Erythroblast (primary cell): Measurements from ENCODE around the gene TMEM151A.
A peak's percentile ranks its signal among the peaks of the same experiment; 100 is the strongest.
"Not testable (repeated sequence)": the region's sequence is repeated elsewhere in the genome, so short reads cannot be mapped to it uniquely, and the experiment has no call there.

Source experiments
- DNase-seq, 2 experiments: peaks; one replicate each; lab custom pipeline; 2025; lab: John Stamatoyannopoulos, UW
- GATA1 ChIP-seq: IDR thresholded peaks from 2 replicates; pipeline ENCODE4 v1.6.1; 2011; ENCODE audit warnings: low read depth, mild to moderate bottlenecking, control low read depth, low read length, moderate library complexity
- POLR2A ChIP-seq: IDR thresholded peaks from 2 replicates; pipeline ENCODE4 v1.6.1; 2011; ENCODE audit warnings: mild to moderate bottlenecking, low read length

TMEM151A gene

DNA sequence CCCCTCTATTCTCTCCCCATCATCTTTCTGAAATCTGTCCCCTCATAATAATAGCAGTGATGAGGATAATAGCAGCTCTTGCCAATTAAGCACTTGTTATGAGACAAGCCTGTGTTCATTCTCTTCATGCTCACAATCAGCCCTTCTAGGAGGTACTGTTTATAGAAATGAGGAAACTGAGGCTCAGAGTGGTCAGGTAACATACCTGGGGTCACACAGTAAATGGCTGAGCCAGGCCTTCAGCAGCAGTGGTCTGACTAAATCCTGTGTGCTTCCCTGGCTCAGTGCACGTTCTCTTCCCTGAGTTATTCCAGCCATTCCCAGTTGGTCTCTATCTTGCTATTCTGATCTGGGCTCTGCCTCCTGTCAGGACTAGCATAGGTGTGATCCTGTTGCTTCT is 17.5 kb upstream of the TMEM151A start:
- no peak for DNase-seq
- TF ChIP-seq GATA1 (no peak), POLR2A (no peak)

DNA sequence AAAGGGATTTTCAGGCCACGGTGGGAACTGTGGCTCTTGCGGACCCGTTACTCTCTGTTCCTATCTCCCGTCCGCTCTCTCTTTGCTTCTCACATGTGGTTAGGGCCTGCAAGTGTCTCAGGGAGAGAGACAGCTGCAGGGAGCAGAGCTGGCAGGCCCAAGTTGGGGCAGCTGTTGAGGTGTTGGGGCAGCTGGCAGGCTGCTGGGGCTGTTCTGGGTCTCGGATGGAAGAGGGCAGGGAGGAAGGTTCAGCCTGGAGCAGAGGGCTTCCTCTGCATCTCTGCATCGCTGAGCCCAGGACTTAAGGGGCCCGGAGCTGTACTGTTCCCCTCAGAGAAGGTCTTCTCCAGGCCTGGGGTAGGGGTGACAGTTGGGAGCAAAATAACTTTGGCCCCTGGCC is 16.3 kb upstream of the TMEM151A start:
- TF ChIP-seq GATA1 (no peak), POLR2A (no peak)
- no peak for DNase-seq

DNA sequence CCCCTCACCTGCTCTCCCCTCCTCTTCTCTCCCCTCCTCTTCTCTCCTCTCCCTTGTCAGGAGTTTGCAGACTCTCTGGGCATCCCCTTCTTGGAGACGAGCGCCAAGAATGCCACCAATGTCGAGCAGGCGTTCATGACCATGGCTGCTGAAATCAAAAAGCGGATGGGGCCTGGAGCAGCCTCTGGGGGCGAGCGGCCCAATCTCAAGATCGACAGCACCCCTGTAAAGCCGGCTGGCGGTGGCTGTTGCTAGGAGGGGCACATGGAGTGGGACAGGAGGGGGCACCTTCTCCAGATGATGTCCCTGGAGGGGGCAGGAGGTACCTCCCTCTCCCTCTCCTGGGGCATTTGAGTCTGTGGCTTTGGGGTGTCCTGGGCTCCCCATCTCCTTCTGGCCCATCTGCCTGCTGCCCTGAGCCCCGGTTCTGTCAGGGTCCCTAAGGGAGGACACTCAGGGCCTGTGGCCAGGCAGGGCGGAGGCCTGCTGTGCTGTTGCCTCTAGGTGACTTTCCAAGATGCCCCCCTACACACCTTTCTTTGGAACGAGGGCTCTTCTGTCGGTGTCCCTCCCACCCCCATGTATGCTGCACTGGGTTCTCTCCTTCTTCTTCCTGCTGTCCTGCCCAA is 15.6 kb upstream of the TMEM151A start:
- no peak for DNase-seq
- TF ChIP-seq GATA1 = no peak
- TF ChIP-seq POLR2A = no peak

DNA sequence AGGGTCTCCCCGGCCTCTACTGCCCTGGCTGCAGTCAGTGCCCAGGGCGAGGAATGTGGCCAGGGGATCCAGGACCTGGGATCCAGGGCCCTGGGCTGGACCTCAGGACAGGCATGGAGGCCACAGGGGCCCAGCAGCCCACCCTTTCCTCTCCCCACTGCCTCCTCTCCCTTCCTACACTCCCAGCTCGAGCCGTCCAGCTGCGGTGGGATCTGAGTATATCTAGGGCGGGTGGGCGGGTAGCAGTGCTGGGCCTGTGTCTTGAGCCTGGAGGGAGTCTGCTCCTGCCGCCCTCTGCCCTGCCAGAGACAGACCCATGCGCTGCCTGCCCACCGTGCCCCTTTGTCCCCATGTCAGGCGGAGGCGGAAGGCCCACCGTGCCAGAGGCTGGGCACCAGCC is 15.1 kb upstream of the TMEM151A start:
- not testable (repeated sequence) for DNase-seq

DNA sequence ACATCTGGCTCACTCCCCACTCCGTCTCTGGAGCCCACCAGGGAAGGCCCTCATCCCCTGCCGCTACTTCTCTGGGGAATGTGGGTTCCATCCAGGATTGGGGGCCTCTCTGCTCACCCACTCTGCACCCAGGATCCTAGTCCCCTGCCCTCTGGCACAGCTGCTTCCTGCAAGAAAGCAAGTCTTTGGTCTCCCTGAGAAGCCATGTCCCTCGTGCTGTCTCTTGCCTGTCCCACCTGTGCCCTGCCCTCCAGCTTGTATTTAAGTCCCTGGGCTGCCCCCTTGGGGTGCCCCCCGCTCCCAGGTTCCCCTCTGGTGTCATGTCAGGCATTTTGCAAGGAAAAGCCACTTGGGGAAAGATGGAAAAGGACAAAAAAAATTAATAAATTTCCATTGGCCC is 14.6 kb upstream of the TMEM151A start:
- DNase-seq = not testable (repeated sequence)

DNA sequence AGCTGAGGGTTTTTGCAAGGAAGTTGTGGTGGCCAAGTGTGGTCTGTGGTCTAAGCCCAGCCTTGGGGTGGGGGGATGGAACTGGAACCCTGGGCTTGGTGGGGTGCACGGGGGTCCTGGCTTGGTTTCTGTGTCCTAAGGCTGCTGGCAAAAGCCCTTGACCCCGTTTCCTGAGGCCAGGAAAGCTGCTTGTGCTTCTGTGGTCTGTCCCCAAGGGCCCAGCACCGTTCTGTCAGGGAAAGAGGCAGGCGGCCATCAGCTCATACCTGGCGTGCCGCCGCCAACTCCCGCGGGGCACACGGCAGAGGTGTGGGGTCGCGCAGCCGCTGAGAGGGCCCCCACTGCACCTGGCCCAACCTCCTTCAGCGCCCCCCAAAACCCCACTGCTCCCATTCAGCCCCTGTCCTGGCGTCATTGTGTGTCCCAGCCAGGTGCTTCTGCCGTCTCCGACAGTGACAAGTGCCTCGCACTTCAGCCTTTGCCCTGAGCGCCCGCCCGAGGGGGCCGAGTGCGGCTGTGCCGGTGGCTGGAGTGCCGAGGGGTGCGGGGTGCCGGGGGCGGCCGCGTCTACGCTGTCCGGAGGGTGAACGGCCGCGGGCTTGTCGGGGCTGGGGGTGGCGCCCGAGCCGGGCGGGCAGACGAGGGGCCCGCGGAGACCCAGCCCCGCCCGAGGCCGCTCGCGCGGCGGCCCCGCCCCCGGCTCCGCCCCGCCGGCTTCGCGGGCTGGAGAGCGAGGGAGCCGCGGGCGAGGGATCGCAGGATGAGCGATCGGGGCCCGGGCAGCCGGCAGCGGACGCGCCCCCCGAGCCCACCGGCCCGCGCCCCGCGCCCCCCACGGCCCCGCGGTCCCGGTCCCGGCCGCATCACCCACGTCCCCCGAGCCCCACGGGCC is 14.0 kb upstream of the TMEM151A start, which contains the start of gene CNIH2:
Gene CNIH2, plus strand, starts transcription at position 705 of the 892 bp plus-strand sequence. CDS start 282 bp downstream, outside the sequence.
- TF ChIP-seq POLR2A (peak; percentile 15), GATA1 (no peak)
- peak; percentile 41 to 61 for DNase-seq

DNA sequence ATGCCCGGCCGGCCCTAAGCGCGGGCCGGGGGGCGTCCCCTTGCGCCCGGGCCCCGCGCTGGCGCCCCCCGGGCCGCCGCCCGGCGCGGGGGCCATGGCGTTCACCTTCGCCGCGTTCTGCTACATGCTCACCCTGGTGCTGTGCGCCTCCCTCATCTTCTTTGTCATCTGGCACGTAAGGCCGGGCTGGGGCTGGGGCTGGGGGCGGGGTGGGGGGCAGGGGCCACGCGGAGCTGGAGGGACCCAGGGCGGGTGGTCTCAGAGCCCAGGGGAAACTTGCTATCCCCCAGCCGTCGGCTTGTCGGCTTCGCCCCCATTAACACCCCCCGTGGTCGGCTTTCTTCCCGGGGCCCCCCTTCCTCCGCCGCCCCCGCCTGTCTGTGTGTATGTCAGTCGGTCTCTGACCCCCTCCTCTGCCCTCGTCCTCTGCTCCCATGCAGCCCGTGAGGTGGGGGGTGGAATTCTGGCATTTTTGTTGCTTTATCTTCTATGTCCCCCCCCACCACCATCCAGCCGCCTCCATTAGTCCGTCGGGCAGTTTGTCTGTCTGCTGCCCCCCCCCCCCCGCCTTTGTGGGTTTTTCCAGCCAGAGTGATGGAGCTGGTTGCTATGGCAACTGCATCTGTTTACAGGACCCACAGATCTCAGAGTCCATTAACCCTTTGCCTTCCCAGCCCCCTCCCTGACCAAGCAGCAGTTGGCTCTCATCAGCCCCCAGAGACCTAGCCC is 13.2 kb upstream of the TMEM151A start:
- DNase-seq = peak; percentile 28 to 44
- TF ChIP-seq POLR2A (no peak), GATA1 (no peak)

DNA sequence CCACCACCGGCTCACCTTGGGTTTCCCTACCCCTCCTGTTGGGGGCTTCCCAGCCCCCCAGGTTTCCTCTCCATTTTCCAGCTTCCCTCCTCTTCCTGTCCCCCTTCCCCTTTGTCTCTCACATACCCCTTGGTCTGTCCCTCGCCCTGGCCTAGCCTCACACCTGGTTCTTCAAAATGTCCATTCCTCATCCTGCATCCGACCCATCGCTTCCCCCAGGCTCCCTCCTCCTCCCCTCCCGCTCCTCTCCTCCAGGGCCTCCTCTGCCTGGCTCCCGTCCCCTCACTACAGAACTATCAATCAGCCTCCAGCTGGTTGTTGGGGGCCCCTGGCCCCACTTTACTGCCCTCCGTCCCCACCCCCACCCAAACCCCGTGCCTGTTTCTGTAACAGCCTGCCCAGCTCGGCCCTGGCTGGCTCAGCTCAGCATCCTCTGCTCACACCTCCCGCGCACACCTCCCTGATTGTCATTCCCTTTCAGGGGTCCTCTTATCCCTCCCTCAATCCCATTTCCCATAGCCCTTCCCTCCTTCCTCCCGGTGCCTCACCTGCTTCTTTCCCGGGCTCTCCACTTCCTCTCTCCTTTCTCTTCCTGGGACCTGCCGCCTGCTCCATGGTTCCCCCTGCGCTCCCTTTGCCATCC is 12.5 kb upstream of the TMEM151A start:
- no peak for DNase-seq
- TF ChIP-seq GATA1 (no peak), POLR2A (no peak)

DNA sequence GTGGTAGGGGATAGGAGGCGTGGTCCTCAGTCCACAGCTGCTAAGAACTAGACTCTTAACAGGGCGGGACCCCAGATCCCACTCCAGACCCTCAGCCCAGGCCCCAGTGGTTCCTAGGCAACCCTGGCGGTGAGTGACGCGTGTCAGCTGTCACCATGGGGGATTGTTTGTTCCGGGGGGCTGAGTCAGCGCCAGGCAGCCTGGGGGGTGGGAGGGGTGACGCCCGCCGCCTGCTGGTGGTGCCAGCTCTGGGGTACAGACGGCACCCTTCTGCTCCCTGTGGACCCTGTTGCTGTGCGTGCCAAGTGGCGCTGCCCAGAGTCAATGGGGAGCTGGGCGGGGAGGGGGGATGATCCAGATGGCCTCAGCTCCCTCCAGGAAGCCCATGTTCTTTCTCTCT is 11.3 kb upstream of the TMEM151A start:
- TF ChIP-seq GATA1 (no peak), POLR2A (no peak)
- peak in 1 of 2 experiments; percentile 25 for DNase-seq

DNA sequence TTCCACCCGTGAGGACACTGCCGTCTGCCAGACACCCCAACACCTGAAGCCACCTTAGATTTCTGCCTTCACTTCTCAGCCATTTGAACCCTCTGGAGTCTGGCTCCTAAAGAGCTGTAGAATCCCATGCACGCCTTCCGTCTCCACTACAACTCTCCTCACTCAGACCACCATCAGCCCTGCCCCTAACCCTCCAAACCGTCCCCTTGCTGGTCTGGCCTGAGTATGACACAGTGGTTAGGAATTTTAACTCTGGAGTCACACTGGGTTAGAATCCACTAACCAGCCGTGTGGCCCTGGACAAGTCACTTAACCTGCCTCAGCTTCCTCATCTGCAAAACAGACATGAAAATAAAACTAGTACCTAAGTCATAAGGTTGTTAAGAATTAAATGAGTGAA is 10.7 kb upstream of the TMEM151A start:
- peak in 1 of 2 experiments; percentile 27 for DNase-seq
- TF ChIP-seq GATA1 = no peak
- TF ChIP-seq POLR2A = no peak

DNA sequence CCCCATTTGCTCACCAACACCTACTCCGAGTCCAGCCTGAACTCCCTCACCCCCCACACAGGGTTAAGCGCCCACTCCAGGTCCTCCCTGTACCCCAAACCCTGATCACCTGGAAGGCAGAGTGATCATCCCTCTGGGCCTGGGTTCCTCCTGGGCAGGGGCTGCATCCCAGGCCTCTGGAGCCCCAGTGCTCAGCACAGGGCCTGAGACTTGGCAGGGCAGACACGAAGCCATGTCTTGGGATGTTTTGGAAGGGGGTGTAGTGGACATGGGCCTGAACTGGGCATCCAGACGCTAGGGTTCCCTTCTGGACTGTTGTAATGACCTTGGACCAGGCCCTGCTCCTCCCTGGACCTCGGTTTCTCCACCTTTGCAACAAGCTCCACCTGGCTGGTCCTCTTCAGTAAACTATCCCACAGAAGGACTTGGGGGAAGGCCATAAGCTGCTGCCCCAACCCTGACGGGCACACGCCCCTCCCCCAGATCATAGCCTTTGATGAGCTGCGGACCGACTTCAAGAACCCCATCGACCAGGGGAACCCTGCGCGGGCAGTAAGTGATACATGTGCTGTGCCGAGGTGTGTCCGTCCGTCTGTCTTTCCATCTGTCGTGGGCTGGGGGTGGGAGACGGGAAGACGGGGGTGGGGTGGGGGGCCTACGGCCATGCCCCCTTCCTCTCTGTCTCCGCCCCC is 9.8 kb upstream of the TMEM151A start:
- TF ChIP-seq POLR2A = no peak
- no peak for TF ChIP-seq GATA1
- DNase-seq = no peak

DNA sequence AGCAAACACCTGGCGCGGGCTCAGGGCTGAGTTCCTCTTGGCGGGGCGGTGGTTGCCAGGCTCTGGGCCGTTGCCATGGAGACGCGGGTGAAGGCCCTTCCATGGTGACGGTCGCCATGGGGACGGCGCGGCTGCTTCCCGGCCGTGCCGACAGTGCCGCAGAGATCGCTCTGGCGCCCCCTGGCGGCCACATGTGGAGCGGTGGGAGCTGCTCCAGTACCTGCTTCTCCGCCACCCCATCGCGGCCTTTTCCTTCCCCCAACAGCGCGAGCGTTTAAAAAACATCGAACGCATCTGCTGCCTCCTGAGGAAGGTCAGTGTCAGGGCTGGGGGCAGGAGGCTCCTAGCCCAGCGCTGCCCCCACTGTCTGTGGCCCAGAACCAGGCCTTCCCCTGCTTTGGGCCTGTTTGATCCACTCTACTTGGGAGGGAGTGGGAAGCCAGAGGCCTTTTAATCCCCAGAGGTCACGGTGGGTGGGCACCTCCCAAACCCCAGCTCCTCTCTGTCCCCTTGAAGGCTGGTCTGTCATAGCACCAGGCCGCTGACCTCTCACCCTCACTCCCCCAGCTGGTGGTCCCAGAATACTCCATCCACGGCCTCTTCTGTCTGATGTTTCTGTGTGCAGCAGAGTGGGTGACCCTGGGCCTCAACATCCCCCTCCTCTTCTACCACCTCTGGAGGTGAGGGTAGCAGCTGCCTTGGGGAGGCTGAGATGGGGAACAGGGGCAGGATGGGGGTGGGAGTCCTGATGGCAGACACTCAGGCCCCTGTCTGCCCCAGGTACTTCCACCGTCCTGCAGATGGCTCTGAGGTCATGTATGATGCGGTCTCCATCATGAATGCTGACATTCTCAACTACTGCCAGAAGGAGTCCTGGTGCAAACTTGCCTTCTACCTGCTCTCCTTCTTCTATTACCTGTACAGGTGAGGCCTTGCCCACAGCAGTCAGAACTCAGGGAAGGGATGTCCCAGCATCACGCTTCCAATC is 8.9 kb upstream of the TMEM151A start:
- peak; percentile 98 to 99 for DNase-seq
- no peak for TF ChIP-seq GATA1
- TF ChIP-seq POLR2A = peak; percentile 53
